ENCODE measurements around the gene GAREM1.

Gene GAREM1

GRCh38 chr18:32429402-32429801 is 41.3 kb downstream of the GAREM1 start:
- Mint-ChIP-seq H3K27ac (no peak overlapping the region), H3K9me3 (peaks cover 32% of the 10 kb centered on the region), H3K4me1 (no peaks in the 10 kb centered on the region), H3K27me3 (ENCODE audit: low read depth, poor library complexity) (no peaks in the 10 kb centered on the region), H3K4me3 (no peak overlapping the region), H3K36me3 (ENCODE audit: low read depth) (peaks cover 24% of the 10 kb centered on the region)
- no peak for TF ChIP-seq CTCF (IDR thresholded peaks at IDR 0.05)
- DNase-seq, result no peak

GRCh38 chr18:32427084-32427900 is 43.4 kb downstream of the GAREM1 start:
- no peak for DNase-seq
- H3K27ac Mint-ChIP-seq, result no peak overlapping the region
- no peak for TF ChIP-seq CTCF (IDR thresholded peaks at IDR 0.05)
- peaks cover 2% of the 10 kb centered on the region for H3K4me1 Mint-ChIP-seq
- H3K27me3 Mint-ChIP-seq (ENCODE audit: low read depth, poor library complexity), result no peaks in the 10 kb centered on the region
- peaks cover 15% of the 10 kb centered on the region for H3K36me3 Mint-ChIP-seq (ENCODE audit: low read depth)
- no peak overlapping the region for H3K4me3 Mint-ChIP-seq
- peaks cover 22% of the 10 kb centered on the region for H3K9me3 Mint-ChIP-seq

- TF ChIP-seq CTCF (IDR thresholded peaks at IDR 0.05), result no peak
- peaks cover 16% of the 10 kb centered on the region for H3K4me1 Mint-ChIP-seq
- H3K27ac Mint-ChIP-seq, result no peak overlapping the region
Measured at GRCh38 chr18:32425466-32425865, 45.2 kb downstream of the GAREM1 start.

GRCh38 chr18:32424696-32425095 is 46.0 kb downstream of the GAREM1 start:
- Mint-ChIP-seq H3K4me1 (peaks cover 21% of the 10 kb centered on the region), H3K27ac (no peak overlapping the region), H3K27me3 (ENCODE audit: low read depth, poor library complexity) (no peaks in the 10 kb centered on the region), H3K4me3 (no peak overlapping the region), H3K9me3 (no peaks in the 10 kb centered on the region), H3K36me3 (ENCODE audit: low read depth) (no peaks in the 10 kb centered on the region)
- no peak for DNase-seq
- no peak for TF ChIP-seq CTCF (IDR thresholded peaks at IDR 0.05)

More at GRCh38 chr18:32425466-32425865, 45.2 kb downstream of the GAREM1 start:
- Mint-ChIP-seq H3K9me3 (peaks cover 3% of the 10 kb centered on the region), H3K4me3 (no peak overlapping the region), H3K36me3 (ENCODE audit: low read depth) (peaks cover 3% of the 10 kb centered on the region), H3K27me3 (ENCODE audit: low read depth, poor library complexity) (no peaks in the 10 kb centered on the region)
- DNase-seq, result no peak

GRCh38 chr18:32422978-32423740 is 47.5 kb downstream of the GAREM1 start:
- H3K9me3 Mint-ChIP-seq, result no peaks in the 10 kb centered on the region
- TF ChIP-seq CTCF (IDR thresholded peaks at IDR 0.05), result no peak
- no peaks in the 10 kb centered on the region for H3K27me3 Mint-ChIP-seq (ENCODE audit: low read depth, poor library complexity)
- peaks cover 5% of the 10 kb centered on the region for H3K36me3 Mint-ChIP-seq (ENCODE audit: low read depth)
- H3K4me1 Mint-ChIP-seq, result peaks cover 21% of the 10 kb centered on the region
- no peak overlapping the region for H3K4me3 Mint-ChIP-seq
- DNase-seq, result no peak
- no peak overlapping the region for H3K27ac Mint-ChIP-seq

All from nephron progenitor cell (in vitro differentiated cells).